Stimulated activated CD4-positive, alpha-beta T cell treated with anti-CD3 and anti-CD28 coated beads, Interleukin-12 subunit alpha, Interleukin-12 subunit beta, amount 100 ng/mL, for 4 hours (primary cell): Measurements from ENCODE around the gene CP.

ENCODE experiments used
- DNase-seq: peaks from one replicate; pipeline ENCODE4 v3.0.0-alpha.2; 2020

The CP gene

GRCh38 chr3:149180057-149180573 lies 41.5 kb downstream of the CP start:
- no peak for DNase-seq

DNA sequence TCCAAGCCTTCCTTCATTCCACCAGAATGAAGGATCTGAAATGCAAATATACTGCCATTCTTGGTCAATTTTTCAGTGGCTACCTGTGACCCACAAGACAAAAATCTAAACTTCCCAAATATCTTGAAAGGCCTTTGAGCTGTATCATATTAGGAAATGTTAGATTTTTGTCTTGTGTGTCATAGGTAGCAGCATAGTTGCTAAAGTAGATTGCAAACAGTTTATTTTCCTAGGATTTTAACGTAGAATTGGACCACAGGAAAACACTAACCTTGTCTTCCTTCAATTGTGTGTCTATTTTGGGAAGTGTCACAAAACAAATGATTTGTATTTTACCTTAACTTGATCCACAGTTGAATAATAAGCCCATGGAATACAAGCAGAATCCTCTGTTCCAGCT lies 42.4 kb downstream of the CP start:
- DNase-seq = no peak

GRCh38 chr3:149177122-149177521 lies 44.5 kb downstream of the CP start:
- DNase-seq = no peak

DNA sequence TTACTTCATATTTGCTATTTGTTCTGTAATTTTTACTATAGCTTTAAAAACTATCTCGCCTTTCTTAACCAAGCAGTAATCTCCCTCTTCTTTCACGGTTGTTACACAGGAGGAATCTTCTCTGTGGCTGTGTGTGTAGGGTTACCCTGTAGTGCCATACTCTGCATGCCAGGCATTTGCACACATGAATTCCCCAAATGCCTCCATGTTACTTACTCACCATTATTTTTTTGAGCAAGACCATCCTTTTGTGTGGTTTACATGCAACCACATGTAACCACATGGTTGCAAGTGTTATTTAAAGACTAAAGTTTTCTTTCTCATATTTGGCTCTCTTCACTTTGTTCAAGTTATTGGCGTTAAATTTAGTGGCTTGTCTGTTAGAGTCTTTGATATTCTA lies 46.7 kb downstream of the CP start:
- no peak for DNase-seq

DNA sequence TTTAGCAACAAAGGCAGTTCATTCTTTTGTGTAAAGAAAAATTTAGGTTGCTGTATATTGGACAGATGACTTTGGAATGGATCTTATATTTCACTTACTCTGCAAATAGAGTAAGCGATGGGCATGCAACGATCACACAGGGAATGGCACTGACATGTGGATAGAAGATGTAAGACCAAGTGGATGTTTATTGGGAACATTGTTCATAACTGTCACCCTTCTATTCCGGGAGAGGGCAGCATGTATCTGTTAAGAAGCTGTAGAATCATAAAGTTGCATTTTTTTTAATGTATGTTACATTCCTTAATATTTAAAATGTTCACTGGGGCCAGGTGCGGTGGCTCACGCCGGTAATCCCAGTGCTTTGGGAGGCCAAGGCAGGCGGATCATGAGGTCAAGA lies 51.0 kb downstream of the CP start:
- DNase-seq = no peak

DNA sequence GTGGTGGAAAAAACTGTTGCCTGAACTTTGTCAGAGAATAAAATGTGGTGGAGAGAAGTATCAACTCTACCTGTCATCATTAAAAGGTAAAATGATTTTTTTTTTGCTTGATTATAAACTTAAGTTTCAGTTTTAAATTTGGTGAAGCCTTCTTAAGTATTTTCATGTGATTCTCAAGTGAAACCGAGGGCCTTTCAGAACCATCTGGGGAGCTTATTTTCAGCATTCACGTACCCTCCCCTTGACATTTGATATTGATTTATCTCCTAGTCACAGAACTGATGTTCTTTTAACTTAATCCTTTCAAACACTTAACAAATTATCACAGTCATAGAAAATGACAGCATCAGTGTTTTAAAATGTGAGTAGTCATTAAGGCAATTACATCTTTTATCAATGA lies 53.7 kb downstream of the CP start:
- DNase-seq = no peak

DNA sequence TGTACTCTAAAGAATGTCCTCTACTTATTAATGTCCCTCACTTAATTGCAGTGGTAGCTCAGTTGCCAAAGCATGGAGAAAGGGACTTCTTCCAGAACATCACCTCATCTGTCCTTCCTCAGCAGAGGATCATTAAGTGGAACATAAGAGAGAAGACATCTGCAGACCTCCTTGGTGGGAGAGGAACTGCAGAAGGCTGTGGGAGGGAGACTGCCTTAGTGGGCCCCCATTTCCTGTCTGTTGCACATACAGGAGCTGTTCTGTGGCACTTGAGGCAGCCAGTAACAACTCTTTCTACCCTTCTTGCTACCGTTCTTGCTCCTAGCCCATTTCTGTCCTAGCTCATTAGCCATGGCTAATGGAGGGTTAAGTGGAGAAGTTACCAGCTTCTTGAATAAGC lies 58.6 kb downstream of the CP start:
- no peak for DNase-seq

GRCh38 chr3:149162007-149162406 lies 59.6 kb downstream of the CP start:
- no peak for DNase-seq

DNA sequence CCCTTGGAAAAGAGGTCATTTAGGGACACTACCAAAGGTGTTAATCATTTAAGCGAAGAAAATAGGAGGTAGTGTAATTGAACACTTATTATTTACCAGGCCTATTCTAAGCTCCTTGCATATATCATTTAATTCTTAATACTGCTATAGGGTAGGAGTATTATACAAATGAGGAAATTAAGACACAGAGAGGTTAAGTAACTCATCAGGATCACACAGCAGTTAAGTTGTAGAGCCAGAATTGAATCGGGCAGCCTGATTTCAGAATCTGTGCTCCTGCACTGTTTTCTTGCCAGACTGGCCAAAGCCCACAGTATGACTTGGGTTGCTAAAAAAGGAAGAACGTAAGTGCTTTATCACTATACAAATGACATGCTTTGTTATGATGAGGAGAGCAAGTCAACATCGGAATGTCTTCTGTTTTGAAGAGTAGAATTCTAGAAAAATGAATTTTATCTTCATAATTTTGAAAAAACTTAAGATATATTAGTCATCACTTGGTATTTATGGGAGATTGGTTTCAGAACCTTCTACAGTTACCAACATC lies 60.8 kb downstream of the CP start:
- no peak for DNase-seq

DNA sequence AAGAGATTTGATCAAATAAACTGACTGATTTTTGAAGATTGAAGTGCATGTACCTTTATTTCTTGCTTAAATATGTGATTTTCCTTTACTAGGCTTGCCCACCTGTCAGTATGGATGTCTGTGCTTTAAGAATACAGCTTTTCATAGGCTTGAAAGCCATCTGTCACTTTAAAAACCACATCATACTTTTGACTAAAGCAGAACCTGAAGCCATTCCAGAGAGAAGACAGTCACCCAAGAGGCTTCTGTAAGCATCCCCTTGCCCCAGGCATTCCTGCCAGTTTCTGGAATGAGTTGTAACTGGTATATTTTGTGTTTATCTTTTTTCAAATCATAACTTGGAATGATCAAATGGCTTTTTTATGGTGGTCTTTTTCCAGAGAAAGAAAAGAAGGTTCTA lies 68.2 kb downstream of the CP start:
- no peak for DNase-seq

- no peak for DNase-seq
Observed at GRCh38 chr3:149152420-149152819, 69.2 kb downstream of the CP start.

DNA sequence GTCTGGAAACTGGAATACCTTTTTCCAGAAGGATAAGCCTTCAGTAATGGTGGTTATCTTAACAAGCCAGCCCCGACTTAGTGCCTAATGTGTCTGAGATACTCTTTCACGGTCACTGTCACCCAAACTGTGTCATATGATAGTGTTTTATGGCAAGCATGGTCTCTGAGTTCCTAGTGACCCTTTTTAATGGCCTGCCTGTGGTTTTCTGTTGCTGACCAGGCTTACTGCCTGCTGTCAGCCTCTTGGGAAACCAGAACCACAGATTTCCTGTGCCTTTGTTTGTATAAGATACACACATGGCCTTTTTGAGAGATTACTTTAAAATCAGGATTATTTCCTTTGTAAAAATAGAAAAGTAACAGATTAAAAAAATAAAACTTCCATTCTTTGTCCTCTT lies 69.8 kb downstream of the CP start:
- no peak for DNase-seq

- no peak for DNase-seq
Observed at GRCh38 chr3:149150436-149150835, 71.2 kb downstream of the CP start.

DNA sequence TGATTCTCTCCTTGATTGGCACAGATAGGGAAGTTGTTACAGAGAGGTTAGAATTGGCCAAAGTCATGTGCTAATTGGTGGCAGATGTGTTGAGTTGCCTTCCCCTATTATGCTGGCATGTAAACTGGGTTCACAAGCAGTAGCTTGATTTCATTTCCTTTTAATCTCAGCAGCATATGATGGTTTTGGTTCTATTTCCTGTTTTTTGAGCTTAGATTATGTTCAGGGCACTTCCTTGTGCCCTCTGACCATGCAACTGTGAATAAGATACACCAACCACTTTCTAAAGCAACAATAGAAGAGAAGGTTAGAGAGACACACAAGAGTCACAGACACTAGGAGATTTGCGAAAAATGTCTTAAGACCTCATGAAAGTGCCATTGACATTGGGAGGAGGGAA lies 75.7 kb downstream of the CP start:
- DNase-seq = no peak

DNA sequence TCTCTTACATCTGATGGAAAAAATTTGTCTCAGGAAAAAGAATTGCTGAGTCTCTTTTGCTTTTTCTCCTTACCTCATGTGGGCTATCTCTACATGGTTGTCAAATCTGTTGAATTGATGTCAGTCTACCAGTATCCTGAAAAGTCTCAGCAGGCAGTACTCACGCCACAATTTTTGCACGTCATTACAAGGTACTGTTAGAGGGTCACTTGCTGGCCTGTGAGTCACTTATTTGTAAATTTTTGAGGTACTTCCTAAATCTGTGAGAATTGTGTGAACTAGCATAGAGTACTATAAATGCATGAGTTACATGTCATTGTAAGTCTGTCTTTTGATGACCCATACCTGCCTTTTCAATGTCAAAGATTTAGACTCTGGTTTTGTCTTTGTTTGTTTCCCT lies 76.3 kb downstream of the CP start:
- no peak for DNase-seq

DNA sequence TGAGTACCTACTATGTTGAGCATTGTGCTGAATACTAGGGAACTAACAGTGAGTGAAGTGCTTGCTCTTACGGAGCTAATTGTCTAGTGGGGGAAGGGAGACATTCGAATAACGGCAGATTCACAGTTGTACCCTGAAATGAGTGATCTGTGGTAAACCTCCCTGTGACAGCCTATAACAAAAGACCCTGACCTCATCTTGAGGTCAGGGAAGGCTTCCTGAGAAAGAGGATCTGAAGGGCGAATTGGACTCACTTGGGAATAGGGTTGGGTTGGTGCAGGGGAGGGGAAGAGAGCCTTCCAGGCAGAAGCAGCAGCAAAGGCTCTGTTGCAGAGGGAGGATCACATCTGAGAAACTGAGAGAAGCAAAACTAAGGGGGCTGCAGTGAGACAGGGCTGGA lies 78.9 kb downstream of the CP start:
- no peak for DNase-seq

- no peak for DNase-seq
Observed at GRCh38 chr3:149134575-149134974, 87.1 kb downstream of the CP start.

GRCh38 chr3:149131589-149131988 lies 90.0 kb downstream of the CP start:
- DNase-seq = no peak

- peak; percentile 74 for DNase-seq
Observed at GRCh38 chr3:149129326-149130205, 92.1 kb downstream of the CP start, which contains the start of gene HPS3. HPS3 (plus strand) TSS chr3:149129638; CDS start chr3:149129724, 86 bp downstream.

GRCh38 chr3:149128821-149129220 lies 92.8 kb downstream of the CP start:
- no peak for DNase-seq

GRCh38 chr3:149122721-149123578 lies 98.7 kb downstream of the CP start:
- DNase-seq = no peak
